Activated T-cell treated with anti-CD3 and anti-CD28 coated beads for 1 hour (primary cell): ENCODE measurements around the gene TCF7L2.

Experiments
- DNase-seq: peaks from one replicate; pipeline ENCODE4 v3.0.0-alpha.2; 2020; ENCODE audit warnings: low read depth

TCF7L2 gene

GRCh38 chr10:113024930-113025329, 74.9 kb downstream of the TCF7L2 start:
- no peak for DNase-seq

- no peak for DNase-seq
Observed at GRCh38 chr10:113025487-113025886, 75.4 kb downstream of the TCF7L2 start.

GRCh38 chr10:113026679-113027078, 76.6 kb downstream of the TCF7L2 start:
- no peak for DNase-seq

- no peak for DNase-seq
Observed at GRCh38 chr10:113027230-113027573, 77.2 kb downstream of the TCF7L2 start.

GRCh38 chr10:113027574-113028455, 77.8 kb downstream of the TCF7L2 start:
- DNase-seq: no peak

GRCh38 chr10:113028456-113029440, 78.7 kb downstream of the TCF7L2 start:
- no peak for DNase-seq

GRCh38 chr10:113030453-113030852, 80.4 kb downstream of the TCF7L2 start:
- DNase-seq: no peak

- no peak for DNase-seq
Observed at GRCh38 chr10:113031147-113031546, 81.1 kb downstream of the TCF7L2 start.

GRCh38 chr10:113033991-113034390, 83.9 kb downstream of the TCF7L2 start:
- no peak for DNase-seq

- no peak for DNase-seq
Observed at GRCh38 chr10:113035732-113036312, 85.8 kb downstream of the TCF7L2 start.

- no peak for DNase-seq
Observed at GRCh38 chr10:113036619-113037018, 86.6 kb downstream of the TCF7L2 start.

- no peak for DNase-seq
Observed at GRCh38 chr10:113037218-113037617, 87.2 kb downstream of the TCF7L2 start.

GRCh38 chr10:113038183-113038582, 88.1 kb downstream of the TCF7L2 start:
- no peak for DNase-seq

GRCh38 chr10:113038985-113039384, 88.9 kb downstream of the TCF7L2 start:
- no peak for DNase-seq

- no peak for DNase-seq
Observed at GRCh38 chr10:113041324-113041723, 91.3 kb downstream of the TCF7L2 start.

GRCh38 chr10:113041841-113042750, 92.0 kb downstream of the TCF7L2 start:
- DNase-seq: no peak

- no peak for DNase-seq
Observed at GRCh38 chr10:113042868-113043267, 92.8 kb downstream of the TCF7L2 start.

- DNase-seq: no peak
Observed at GRCh38 chr10:113044016-113044755, 94.1 kb downstream of the TCF7L2 start.

- no peak for DNase-seq
Observed at GRCh38 chr10:113045147-113046055, 95.4 kb downstream of the TCF7L2 start.

- no peak for DNase-seq
Observed at GRCh38 chr10:113047151-113047550, 97.1 kb downstream of the TCF7L2 start.
